Endodermal cell (in vitro differentiated cells): ENCODE measurements around the gene DPP6. TPM values are rescaled to one million over a fixed set of nuclear protein-coding genes. Genes with fewer than 3 reads are reported as not detected.

ENCODE experiments used
- DNase-seq: peaks from one replicate; pipeline ENCODE4 v3.0.0-alpha.2; 2017
- H3K27ac ChIP-seq: 2 replicates; pipeline ENCODE4 v1.5.1; 2013; ENCODE audit warnings: mild to moderate bottlenecking, low read depth, low read length, moderate library complexity
- H3K27me3 ChIP-seq: 2 replicates; pipeline ENCODE4 v1.6.1; 2013; ENCODE audit warnings: mild to moderate bottlenecking, low read length, moderate library complexity; ENCODE audit not compliant: insufficient read depth, control insufficient read depth, poor library complexity, severe bottlenecking
- H3K36me3 ChIP-seq: 2 replicates; pipeline ENCODE4 v1.7.0; 2013; ENCODE audit warnings: mild to moderate bottlenecking, low read length, moderate library complexity; ENCODE audit not compliant: control insufficient read depth, insufficient read depth
- H3K4me1 ChIP-seq: one replicate; pipeline ENCODE4 v1.7.0; 2013; ENCODE audit warnings: low read length; ENCODE audit not compliant: control insufficient read depth, insufficient read depth
- H3K4me3 ChIP-seq: 2 replicates; pipeline ENCODE4 v1.5.1; 2013; ENCODE audit warnings: mild to moderate bottlenecking, low read length, moderate library complexity
- H3K9ac ChIP-seq: 2 replicates; pipeline ENCODE4 v1.6.1; 2013; ENCODE audit warnings: mild to moderate bottlenecking, low read length, moderate library complexity; ENCODE audit not compliant: poor library complexity, severe bottlenecking; ENCODE audit errors: extremely low read depth
- H3K9me3 ChIP-seq: 2 replicates; pipeline ENCODE4 v1.6.1; 2013; ENCODE audit warnings: mild to moderate bottlenecking, low read length, moderate library complexity; ENCODE audit not compliant: control insufficient read depth
- H3K27ac Mint-ChIP-seq: 2 replicates; pipeline ENCODE4 v1.8.0; 2020; ENCODE audit warnings: mixed read lengths
- H3K27me3 Mint-ChIP-seq: 2 replicates; pipeline ENCODE4 v1.8.0; 2021; ENCODE audit warnings: mild to moderate bottlenecking, mixed read lengths; ENCODE audit not compliant: insufficient read depth
- H3K36me3 Mint-ChIP-seq: 2 replicates; pipeline ENCODE4 v1.8.0; 2020; ENCODE audit warnings: low read depth, mixed read lengths
- H3K4me1 Mint-ChIP-seq: 2 replicates; pipeline ENCODE4 v1.8.0; 2020; ENCODE audit warnings: mixed read lengths
- H3K4me3 Mint-ChIP-seq: 2 replicates; pipeline ENCODE4 v1.8.0; 2020; ENCODE audit warnings: mild to moderate bottlenecking, moderate library complexity, mixed read lengths
- H3K9me3 Mint-ChIP-seq: 2 replicates; pipeline ENCODE4 v1.8.0; 2020; ENCODE audit warnings: mild to moderate bottlenecking, mixed read lengths
- WGBS, 2 experiments: methylation state at CpG; one replicate each; pipeline versions ENCODE4 v1.1.5 to v1.1.7; 2013; ENCODE audit warnings: missing lambda C conversion rate in 2 of 2, mixed read lengths in 1 of 2; ENCODE audit not compliant: insufficient coverage in 1 of 2, insufficient read length in 1 of 2; 5-methylcytosine and 5-hydroxymethylcytosine counted together
- total RNA-seq, 2 donors: library from RNA; stranded (reverse); fragmentation: NEBNext Ultra II Directional in 1 of 2; extraction: Animal tissue kit (Norgen Biotek cat#: 25700) in 1 of 2; gene quantifications; 2 replicates in 1 of 2; 3 replicates in 1 of 2; pipeline ENCODE4 v1.2.1, GENCODE V29; 2021
- TF ChIP-seq, protein P1 (sequence below): fragments of 200-600 bp; sonication (generic); conservative IDR thresholded peaks from 2 replicates; pipeline ENCODE4 v1.5.0; 2021; ENCODE audit warnings: antibody characterized with exemption, mild to moderate bottlenecking

DPP6 gene
- total RNA-seq, 2 donors from 2014 or later, result 1.7 to 3.0 TPM

DNA sequence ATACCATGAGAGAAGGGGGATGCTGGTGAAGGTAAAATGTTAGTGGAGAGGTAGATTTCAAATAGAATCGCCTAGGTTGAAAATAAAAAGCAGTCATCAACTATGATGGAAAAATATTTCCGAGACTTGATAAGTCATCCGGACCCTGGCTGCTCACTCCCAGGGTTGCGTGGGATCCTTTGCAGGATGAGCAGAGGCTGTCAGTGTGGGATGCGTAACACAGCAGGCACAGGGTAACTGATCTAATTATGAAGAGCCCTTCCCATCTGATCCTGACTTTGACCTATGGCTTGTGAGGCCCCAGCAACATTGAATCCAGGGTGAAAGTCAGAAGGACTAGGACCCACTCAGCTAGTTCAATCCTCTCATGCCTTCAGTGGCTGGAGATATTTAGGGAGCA lies 236.9 kb downstream of the DPP6 start:
- Mint-ChIP-seq H3K27ac (no peak overlapping the region), H3K4me3 (no peak overlapping the region), H3K9me3 (no peaks in the 10 kb centered on the region), H3K27me3 (no peaks in the 10 kb centered on the region), H3K36me3 (no peaks in the 10 kb centered on the region), H3K4me1 (no peaks in the 10 kb centered on the region)
- no peaks in the 10 kb centered on the region for H3K27me3 ChIP-seq
- H3K4me1 ChIP-seq, result no peaks in the 10 kb centered on the region
- no peaks in the 10 kb centered on the region for H3K9me3 ChIP-seq
- H3K27ac ChIP-seq, result no peak overlapping the region
- TF ChIP-seq, protein P1, sequence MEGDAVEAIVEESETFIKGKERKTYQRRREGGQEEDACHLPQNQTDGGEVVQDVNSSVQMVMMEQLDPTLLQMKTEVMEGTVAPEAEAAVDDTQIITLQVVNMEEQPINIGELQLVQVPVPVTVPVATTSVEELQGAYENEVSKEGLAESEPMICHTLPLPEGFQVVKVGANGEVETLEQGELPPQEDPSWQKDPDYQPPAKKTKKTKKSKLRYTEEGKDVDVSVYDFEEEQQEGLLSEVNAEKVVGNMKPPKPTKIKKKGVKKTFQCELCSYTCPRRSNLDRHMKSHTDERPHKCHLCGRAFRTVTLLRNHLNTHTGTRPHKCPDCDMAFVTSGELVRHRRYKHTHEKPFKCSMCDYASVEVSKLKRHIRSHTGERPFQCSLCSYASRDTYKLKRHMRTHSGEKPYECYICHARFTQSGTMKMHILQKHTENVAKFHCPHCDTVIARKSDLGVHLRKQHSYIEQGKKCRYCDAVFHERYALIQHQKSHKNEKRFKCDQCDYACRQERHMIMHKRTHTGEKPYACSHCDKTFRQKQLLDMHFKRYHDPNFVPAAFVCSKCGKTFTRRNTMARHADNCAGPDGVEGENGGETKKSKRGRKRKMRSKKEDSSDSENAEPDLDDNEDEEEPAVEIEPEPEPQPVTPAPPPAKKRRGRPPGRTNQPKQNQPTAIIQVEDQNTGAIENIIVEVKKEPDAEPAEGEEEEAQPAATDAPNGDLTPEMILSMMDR, result no peak
- 86 to 97% methylated on average over 5 of the region's 5 CpGs for WGBS, 2 experiments
- H3K4me3 ChIP-seq, result no peak overlapping the region
- H3K9ac ChIP-seq, result no peak overlapping the region
- no peaks in the 10 kb centered on the region for H3K36me3 ChIP-seq
- no peak for DNase-seq

DNA sequence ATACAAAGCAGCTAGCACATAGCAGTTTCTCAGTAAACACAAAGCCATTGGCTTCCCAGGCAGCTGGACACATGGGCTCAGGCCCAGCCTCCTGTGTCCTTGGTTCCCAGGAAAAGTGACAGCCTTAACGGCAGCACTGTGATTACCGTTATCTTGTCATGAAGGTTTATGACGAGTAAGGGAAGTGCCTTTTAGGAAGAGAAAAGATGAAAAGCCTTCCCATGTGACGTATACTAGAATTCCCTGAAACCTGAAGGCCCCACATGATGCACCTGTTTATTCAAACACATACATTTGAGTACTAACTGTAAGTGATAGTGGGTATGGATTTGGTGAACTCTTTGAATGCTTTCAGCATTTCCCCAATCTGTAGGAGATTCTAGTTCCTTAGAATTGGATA lies 244.2 kb downstream of the DPP6 start:
- 92 to 94% methylated on average over 2 to 3 of the region's 4 CpGs for WGBS, 2 experiments
- no peaks in the 10 kb centered on the region for H3K4me1 ChIP-seq
- no peaks in the 10 kb centered on the region for H3K27me3 ChIP-seq
- H3K4me1 Mint-ChIP-seq, result peaks cover 1% of the 10 kb centered on the region
- H3K27ac Mint-ChIP-seq, result no peak overlapping the region
- no peak for DNase-seq
- TF ChIP-seq, protein P1, result no peak
- no peak overlapping the region for H3K9ac ChIP-seq
- no peak overlapping the region for H3K4me3 Mint-ChIP-seq
- no peaks in the 10 kb centered on the region for H3K9me3 ChIP-seq
- no peaks in the 10 kb centered on the region for H3K9me3 Mint-ChIP-seq
- H3K4me3 ChIP-seq, result no peak overlapping the region
- no peak overlapping the region for H3K27ac ChIP-seq
- H3K27me3 Mint-ChIP-seq, result no peaks in the 10 kb centered on the region
- no peaks in the 10 kb centered on the region for H3K36me3 ChIP-seq
- H3K36me3 Mint-ChIP-seq, result no peaks in the 10 kb centered on the region

DNA sequence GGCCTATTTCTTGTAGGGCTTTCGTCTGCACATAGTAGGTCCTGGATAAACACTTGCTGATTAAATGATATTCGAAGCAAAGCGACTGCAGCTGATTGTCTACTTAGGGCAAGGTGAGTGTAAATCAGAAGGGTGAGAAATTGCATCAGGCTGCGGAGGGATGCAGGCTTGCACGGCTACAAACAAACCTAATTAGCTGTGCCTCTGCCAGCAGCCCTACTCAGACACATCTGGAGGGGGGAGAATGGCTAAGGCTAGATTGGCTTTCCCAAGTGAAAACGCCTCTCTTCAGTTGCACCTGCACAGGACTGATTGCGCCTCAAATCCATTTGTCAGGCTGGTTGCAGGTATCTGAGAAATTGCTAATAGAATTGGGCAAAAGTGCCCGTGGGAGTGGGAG lies 247.5 kb downstream of the DPP6 start:
- H3K4me3 ChIP-seq, result no peak overlapping the region
- H3K27ac ChIP-seq, result no peak overlapping the region
- Mint-ChIP-seq H3K4me3 (no peak overlapping the region), H3K36me3 (no peaks in the 10 kb centered on the region), H3K4me1 (peaks cover 17% of the 10 kb centered on the region), H3K27ac (no peak overlapping the region), H3K9me3 (no peaks in the 10 kb centered on the region), H3K27me3 (peaks cover 12% of the 10 kb centered on the region)
- H3K27me3 ChIP-seq, result peaks cover 8% of the 10 kb centered on the region
- H3K4me1 ChIP-seq, result no peaks in the 10 kb centered on the region
- H3K36me3 ChIP-seq, result no peaks in the 10 kb centered on the region
- TF ChIP-seq, protein P1, result no peak
- H3K9ac ChIP-seq, result no peak overlapping the region
- DNase-seq, result no peak
- 89 to 91% methylated on average over 6 to 8 of the region's 8 CpGs for WGBS, 2 experiments
- H3K9me3 ChIP-seq, result no peaks in the 10 kb centered on the region
